Astrocyte (in vitro differentiated cells and primary cell): Measurements from ENCODE around the gene ESYT3.

ENCODE experiments used
- CTCF ChIP-seq: IDR thresholded peaks from 2 replicates; pipeline ENCODE4 v1.5.1; 2011; ENCODE audit warnings: low read depth, mild to moderate bottlenecking, inconsistent platforms, low read length, moderate library complexity; ENCODE audit not compliant: insufficient read depth
- EZH2 ChIP-seq: IDR thresholded peaks from 2 replicates; pipeline ENCODE4 v1.6.1; 2012; ENCODE audit warnings: mild to moderate bottlenecking, low read length, inconsistent platforms; ENCODE audit not compliant: insufficient read depth

- TF ChIP-seq CTCF (no peak), EZH2 (no peak)
Observed at GRCh38 chr3:138465925-138466324, 31.5 kb downstream of the ESYT3 start.
